ENCODE results near the gene NPL. TPM values are rescaled to one million over a fixed set of nuclear protein-coding genes. Genes with fewer than 3 reads are reported as not detected.

The NPL gene
- polyA plus RNA-seq, 6 donors from 2014 or later = 1.5 to 5.7 (median 3.6) TPM

- peaks cover 0 to 3% (median 0%) of the 10 kb centered on the region in 3 donors for H3K27me3 Mint-ChIP-seq
- no peaks in the 10 kb centered on the region for H3K9me3 Mint-ChIP-seq
- ATAC-seq (ENCODE audit: low read depth in 2 of 2) (no peak), DNase-seq (no peak)
- peaks cover 0 to 5% of the 10 kb centered on the region in 2 donors for H3K36me3 Mint-ChIP-seq
- no peak overlapping the region for H3K4me3 Mint-ChIP-seq
- H3K4me1 Mint-ChIP-seq = no peaks in the 10 kb centered on the region
- H3K27ac Mint-ChIP-seq = no peak overlapping the region
These were observed 18.3 kb downstream of the NPL start for GRCh38 chr1:182807907-182808306.

- DNase-seq = no peak
- H3K4me1 Mint-ChIP-seq = no peaks in the 10 kb centered on the region
These were observed 19.9 kb downstream of the NPL start for GRCh38 chr1:182809414-182809957.

GRCh38 chr1:182811975-182812722 lies 22.6 kb downstream of the NPL start:
- no peaks in the 10 kb centered on the region for H3K4me1 Mint-ChIP-seq
- ATAC-seq (ENCODE audit: low read depth in 2 of 2) (no peak), DNase-seq (no peak)
- H3K9me3 Mint-ChIP-seq = no peaks in the 10 kb centered on the region
- peaks cover 6 to 7% of the 10 kb centered on the region in 2 donors for H3K36me3 Mint-ChIP-seq
- H3K4me3 Mint-ChIP-seq = no peak overlapping the region
- H3K27ac Mint-ChIP-seq = peak overlapping the region in 2 of 6 donors; percentile 14 to 45
- peaks cover 0 to under 1% (median 0%) of the 10 kb centered on the region in 3 donors for H3K27me3 Mint-ChIP-seq

More at GRCh38 chr1:182809414-182809957, 19.9 kb downstream of the NPL start:
- no peak overlapping the region for H3K4me3 Mint-ChIP-seq
- H3K27me3 Mint-ChIP-seq = peaks cover 0 to 3% (median 0%) of the 10 kb centered on the region in 3 donors
- no peak for ATAC-seq (ENCODE audit: low read depth in 2 of 2)
- H3K36me3 Mint-ChIP-seq = peaks cover 0 to 5% of the 10 kb centered on the region in 2 donors
- no peaks in the 10 kb centered on the region for H3K9me3 Mint-ChIP-seq
- H3K27ac Mint-ChIP-seq = no peak overlapping the region

- Mint-ChIP-seq H3K9me3 (no peaks in the 10 kb centered on the region), H3K27me3 (peaks cover 0 to 4% (median 2%) of the 10 kb centered on the region in 3 donors), H3K36me3 (peaks cover 9 to 19% of the 10 kb centered on the region in 2 donors), H3K4me3 (no peak overlapping the region), H3K4me1 (peaks cover 0 to 11% (median 0%) of the 10 kb centered on the region in 3 donors), H3K27ac (no peak overlapping the region)
- no peak for DNase-seq
- ATAC-seq (ENCODE audit: low read depth in 2 of 2) = no peak
These were observed 27.3 kb downstream of the NPL start for GRCh38 chr1:182816863-182817262.

GRCh38 chr1:182817802-182818201 lies 28.2 kb downstream of the NPL start:
- Mint-ChIP-seq H3K4me3 (peak overlapping the region in 1 of 8 donors; percentile 68), H3K4me1 (peaks cover 0 to 11% (median 0%) of the 10 kb centered on the region in 3 donors), H3K36me3 (peaks cover 9 to 25% of the 10 kb centered on the region in 2 donors), H3K9me3 (no peaks in the 10 kb centered on the region), H3K27ac (no peak overlapping the region), H3K27me3 (peaks cover 0 to 11% (median 8%) of the 10 kb centered on the region in 3 donors)
- DNase-seq = no peak
- ATAC-seq (ENCODE audit: low read depth in 2 of 2) = peak; percentile 60 to 61

GRCh38 chr1:182823220-182823619 lies 33.6 kb downstream of the NPL start:
- H3K36me3 Mint-ChIP-seq = peaks cover 0 to 16% of the 10 kb centered on the region in 2 donors

GRCh38 chr1:182826892-182827291 lies 37.3 kb downstream of the NPL start:
- no peak for ATAC-seq (ENCODE audit: low read depth in 2 of 2)

More at GRCh38 chr1:182823220-182823619, 33.6 kb downstream of the NPL start:
- Mint-ChIP-seq H3K4me1 (peaks cover 0 to 1% (median 0%) of the 10 kb centered on the region in 3 donors), H3K4me3 (no peak overlapping the region), H3K9me3 (no peaks in the 10 kb centered on the region), H3K27ac (peak overlapping the region in 1 of 6 donors; percentile 15), H3K27me3 (peaks cover 8 to 14% (median 9%) of the 10 kb centered on the region in 3 donors)
- DNase-seq (no peak), ATAC-seq (ENCODE audit: low read depth in 2 of 2) (no peak)

GRCh38 chr1:182829285-182829932 lies 39.8 kb downstream of the NPL start:
- peak; percentile 19 for DNase-seq
- Mint-ChIP-seq H3K4me3 (peak overlapping the region; percentile 6 to 80 (median 60)), H3K4me1 (peaks cover 8 to 9% (median 9%) of the 10 kb centered on the region in 3 donors), H3K27ac (peak overlapping the region in 5 of 6 donors; percentile 50 to 86 (median 75)), H3K36me3 (no peaks in the 10 kb centered on the region), H3K9me3 (no peaks in the 10 kb centered on the region), H3K27me3 (peaks cover 0 to 9% (median 0%) of the 10 kb centered on the region in 3 donors)
- peak; percentile 85 to 90 for ATAC-seq (ENCODE audit: low read depth in 2 of 2)

More at GRCh38 chr1:182826892-182827291, 37.3 kb downstream of the NPL start:
- no peak for DNase-seq
- Mint-ChIP-seq H3K4me3 (no peak overlapping the region), H3K4me1 (peaks cover 8 to 9% (median 9%) of the 10 kb centered on the region in 3 donors), H3K36me3 (peaks cover 0 to 7% of the 10 kb centered on the region in 2 donors), H3K27ac (no peak overlapping the region), H3K9me3 (no peaks in the 10 kb centered on the region), H3K27me3 (peaks cover 5 to 12% (median 9%) of the 10 kb centered on the region in 3 donors)

- no peaks in the 10 kb centered on the region for H3K27me3 Mint-ChIP-seq
These were observed 43.7 kb downstream of the NPL start for GRCh38 chr1:182833271-182833670.

GRCh38 chr1:182834326-182834725 lies 44.8 kb downstream of the NPL start:
- Mint-ChIP-seq H3K27ac (peak overlapping the region in 1 of 6 donors; percentile 3), H3K9me3 (no peaks in the 10 kb centered on the region), H3K4me3 (no peak overlapping the region), H3K36me3 (no peaks in the 10 kb centered on the region), H3K27me3 (no peaks in the 10 kb centered on the region), H3K4me1 (peaks cover 11 to 12% (median 11%) of the 10 kb centered on the region in 3 donors)
- ATAC-seq (ENCODE audit: low read depth in 2 of 2) (no peak), DNase-seq (no peak)

More at GRCh38 chr1:182833271-182833670, 43.7 kb downstream of the NPL start:
- no peaks in the 10 kb centered on the region for H3K36me3 Mint-ChIP-seq
- ATAC-seq (ENCODE audit: low read depth in 2 of 2) (no peak), DNase-seq (no peak)
- no peak overlapping the region for H3K4me3 Mint-ChIP-seq
- no peaks in the 10 kb centered on the region for H3K9me3 Mint-ChIP-seq
- H3K27ac Mint-ChIP-seq = no peak overlapping the region
- H3K4me1 Mint-ChIP-seq = peaks cover 8 to 9% (median 9%) of the 10 kb centered on the region in 3 donors

- Mint-ChIP-seq H3K4me3 (peak overlapping the region in 1 of 8 donors; percentile 12), H3K27ac (no peak overlapping the region), H3K36me3 (peaks cover 0 to 10% of the 10 kb centered on the region in 2 donors), H3K27me3 (no peaks in the 10 kb centered on the region), H3K9me3 (no peaks in the 10 kb centered on the region), H3K4me1 (peaks cover 17 to 19% (median 19%) of the 10 kb centered on the region in 3 donors)
- ATAC-seq (ENCODE audit: low read depth in 2 of 2) = no peak
- DNase-seq = no peak
These were observed 46.2 kb downstream of the NPL start for GRCh38 chr1:182835806-182836205.

- H3K36me3 Mint-ChIP-seq = peaks cover 0 to 10% of the 10 kb centered on the region in 2 donors
- no peaks in the 10 kb centered on the region for H3K27me3 Mint-ChIP-seq
- peak within 1 kb of the TSS; percentile 91 to 99 (median 98) for H3K27ac Mint-ChIP-seq
- no peaks in the 10 kb centered on the region for H3K9me3 Mint-ChIP-seq
- H3K4me1 Mint-ChIP-seq = peaks cover 29 to 46% (median 43%) of the 10 kb centered on the region in 3 donors
- DNase-seq (peak; percentile 95), ATAC-seq (ENCODE audit: low read depth in 2 of 2) (peak; percentile 85 to 87)
- peak within 1 kb of the TSS; percentile 94 to 99 (median 98) for H3K4me3 Mint-ChIP-seq
These were observed 49.9 kb downstream of the NPL start, which contains the start of gene DHX9 for GRCh38 chr1:182839209-182840066. TSS of gene DHX9 (plus strand) at chr1:182839347. CDS start at chr1:182842567, 3,220 bp downstream.
